ENCODE measurements around the gene MRPS6. TPM values are rescaled to one million over a fixed set of nuclear protein-coding genes. Genes with fewer than 3 reads are reported as not detected.

Gene MRPS6
- total and polyA plus RNA-seq, 2 of the 13 experiments (the other 11 are each of a cell fraction or from before 2014, with no cell fraction given): 14.2 to 26.9 TPM

- H3K9ac ChIP-seq (ENCODE audit: insufficient read depth, low read depth, low read length): 0 out of 2 replicates have a peak overlapping the region, but pooled peaks have one; percentile 19
- H3K79me2 ChIP-seq (ENCODE audit: insufficient read depth, low read length): peaks cover 12% of the 10 kb centered on the region
- CTCF ChIA-PET (ENCODE audit: low intra/inter-chr PET ratio, low total read pairs): no interaction called here
- POLR2A ChIA-PET: no interaction called here
- H2AFZ ChIP-seq (ENCODE audit: low read length): peak overlapping the region; percentile 85
- TF ChIP-seq ARID5B (CRISPR knock-in tag; IDR thresholded peaks at IDR 0.05) (peak; percentile 56), SOX6 (IDR thresholded peaks at IDR 0.05) (no peak), SOX6 (CRISPR knock-in tag; IDR thresholded peaks at IDR 0.05) (0 out of 2 replicates have a peak, but pooled peaks have one; percentile 13), SMARCE1 (IDR thresholded peaks at IDR 0.05; ENCODE audit: borderline replicate concordance) (no peak), NR2F6 (IDR thresholded peaks at IDR 0.05) (no peak), NR2F6 (CRISPR knock-in tag; IDR thresholded peaks at IDR 0.05) (0 out of 2 replicates have a peak, but pooled peaks have one; percentile 10), SRF (IDR thresholded peaks at IDR 0.05; ENCODE audit: low read depth, low read length) (peak; percentile 72; the same call in 1 of the 2 replicates), BCL6 (CRISPR knock-in tag; IDR thresholded peaks at IDR 0.05) (peak; percentile 76), ZNF652 (CRISPR knock-in tag; IDR thresholded peaks at IDR 0.05; ENCODE audit: borderline replicate concordance, low read depth) (peak; percentile 45; the same call in 1 of the 2 replicates), NCOA2 (CRISPR knock-in tag; IDR thresholded peaks at IDR 0.05) (peak; percentile 42; the same call in 1 of the 2 replicates), KMT2B (CRISPR knock-in tag; IDR thresholded peaks at IDR 0.05) (no peak), SOX5 (CRISPR knock-in tag; IDR thresholded peaks at IDR 0.05; ENCODE audit: borderline replicate concordance) (0 out of 2 replicates have a peak, but pooled peaks have one; percentile 17), TRIM24 (CRISPR knock-in tag; IDR thresholded peaks at IDR 0.05) (no peak), CREB1 (IDR thresholded peaks at IDR 0.05) (no peak), CREB1 (CRISPR knock-in tag; IDR thresholded peaks at IDR 0.05) (peak; percentile 33; the same call in 1 of the 2 replicates), MYPOP (CRISPR knock-in tag; IDR thresholded peaks at IDR 0.05) (0 out of 2 replicates have a peak, but pooled peaks have one; percentile 24), NR2C2 (CRISPR knock-in tag; IDR thresholded peaks at IDR 0.05; ENCODE audit: borderline replicate concordance) (peak; percentile 32), CEBPB (IDR thresholded peaks at IDR 0.05; ENCODE audit: borderline replicate concordance, low read depth, low read length) (peak; percentile 20; the same call in 1 of the 2 replicates), BRCA1 (CRISPR knock-in tag; IDR thresholded peaks at IDR 0.05) (no peak), RARA (CRISPR knock-in tag; IDR thresholded peaks at IDR 0.05) (peak; percentile 56), SOX13 (IDR thresholded peaks at IDR 0.05) (no peak), SOX13 (CRISPR knock-in tag; conservative IDR thresholded peaks at IDR 0.05 in 1 of 2, IDR thresholded peaks at IDR 0.05 in 1 of 2) (peak in 1 of 2 experiments; percentile 51; a peak in 2 of 4 replicates), GATAD2A (CRISPR knock-in tag; IDR thresholded peaks at IDR 0.05) (peak; percentile 71)
- H3K27ac ChIP-seq (ENCODE audit: extremely low read length, insufficient read depth, low read length): no peak overlapping the region
- 0 out of 5 replicates have a peak, but pooled peaks cover 0 to 12% of the 10 kb centered on the region in 2 experiments for H3K27me3 ChIP-seq (ENCODE audit: control insufficient read depth in 1 of 2, insufficient read depth in 2 of 2, low read length in 2 of 2)
- 0 out of 6 replicates have a peak overlapping the region, but pooled peaks of 1 of the 3 experiments have one; percentile 41 for H3K4me3 ChIP-seq (replicated peaks in 1 of 3; ENCODE audit: insufficient read depth in 1 of 3, low read depth in 2 of 3, low read length in 3 of 3)
- DNase-seq (ENCODE audit: low spot score) (peak; percentile 58), ATAC-seq (peak; percentile 14), FAIRE-seq (no peak)
- under 1% methylated on average over 9 of the region's 9 CpGs for WGBS (ENCODE audit: low lambda C conversion rate)
- H3K4me2 ChIP-seq (ENCODE audit: low read depth, low read length): peak overlapping the region; percentile 65
- intact Hi-C loops (cut with micrococcal nuclease; ENCODE audit: unreplicated experiment): loop anchor here (2.0 to 5.0 kb wide), 2 partner anchors 149 to 277 kb away; no protein-coding TSS in a partner anchor
- no peaks in the 10 kb centered on the region for H3K9me3 ChIP-seq (ENCODE audit: low read length)
- peaks cover 7% of the 10 kb centered on the region for H4K20me1 ChIP-seq (ENCODE audit: insufficient read depth, low read length)
- H3K4me1 ChIP-seq (ENCODE audit: insufficient read depth, low read length): peaks cover 48% of the 10 kb centered on the region
- in situ Hi-C loops (cut with HindIII; ENCODE audit: extremely low pct_ligation_motif_present, low pct_unique_long_range_greater_than_20kb): loop anchor here (5.0 to 10.0 kb wide), 2 partner anchors 133 to 149 kb away; no protein-coding TSS in a partner anchor
- H3K36me3 ChIP-seq (replicated peaks in 1 of 2; ENCODE audit: control insufficient read depth in 1 of 2, insufficient read depth in 2 of 2, low read length in 2 of 2): no peaks in the 10 kb centered on the region
- no TSS peak for BruUV-seq (replicated peaks)
Observed at GRCh38 chr21:34071683-34072082, 1.7 kb upstream of the MRPS6 start.

All from HepG2 (cell line).